PC-3 (cell line): ENCODE results near the gene WDR41. TPM values are rescaled to one million over a fixed set of nuclear protein-coding genes. Genes with fewer than 3 reads are reported as not detected.
"Not testable (repeated sequence)": the region's sequence is repeated elsewhere in the genome, so short reads cannot be mapped to it uniquely, and the experiment has no call there.

Source experiments
- ATAC-seq: fragments of 200-7000 bp; cut with Tn5 transposase; 2 replicates; pipeline ENCODE4 v1.9.1; 2020; ENCODE audit warnings: mild to moderate bottlenecking, moderate library complexity
- BruUV-seq: library from RNA; stranded (reverse); fragments of 400-500 nt; replicated peaks from 2 replicates; lab custom pipeline; 2021; lab: Mats Ljungman, UMichigan
- CTCF ChIA-PET: fragments of 300-600 bp; sonication (Branson Sonifier 250); formaldehyde crosslinking; loops from one replicate; lab custom pipeline; 2022; ENCODE audit warnings: antibody characterized with exemption; lab: Charles Lee
- POLR2A ChIA-PET: fragments of 300-600 bp; sonication (Branson Sonifier 250); formaldehyde crosslinking; loops from one replicate; lab custom pipeline; 2022; ENCODE audit warnings: antibody characterized with exemption; ENCODE audit not compliant: unreplicated experiment; lab: Charles Lee
- DNase-seq: peaks from one replicate; pipeline ENCODE4 v3.0.0-alpha.2; 2015
- H2AFZ ChIP-seq: fragments of 300-600 bp; sonication (generic); 2 replicates; pipeline ENCODE4 v1.6.0; 2016; ENCODE audit warnings: antibody characterized with exemption, low read length
- H3F3A ChIP-seq: fragments of 300-600 bp; sonication (generic); one replicate; pipeline ENCODE4 v1.6.0; 2017; ENCODE audit warnings: antibody characterized with exemption, low read length, control low read depth, mild to moderate bottlenecking; ENCODE audit not compliant: unreplicated experiment
- H3K27ac ChIP-seq: fragments of 300-600 bp; sonication (generic); 2 replicates; pipeline ENCODE4 v1.5.1; 2016; ENCODE audit warnings: mild to moderate bottlenecking, low read length
- H3K27me3 ChIP-seq: fragments of 300-600 bp; sonication (generic); 2 replicates; pipeline ENCODE4 v1.6.1; 2016; ENCODE audit warnings: low read length, mixed read lengths
- H3K36me3 ChIP-seq: fragments of 300-600 bp; sonication (generic); 2 replicates; pipeline ENCODE4 v1.6.1; 2016; ENCODE audit warnings: low read depth, mixed run types, low read length, mixed read lengths
- H3K4me1 ChIP-seq: fragments of 300-600 bp; sonication (generic); 2 replicates; pipeline ENCODE4 v1.5.1; 2016; ENCODE audit warnings: low read length; ENCODE audit not compliant: insufficient read depth
- H3K4me2 ChIP-seq: fragments of 300-600 bp; sonication (generic); 2 replicates; pipeline ENCODE4 v1.6.0; 2016; ENCODE audit warnings: low read length
- H3K4me3 ChIP-seq: fragments of 300-600 bp; sonication (generic); 2 replicates; pipeline ENCODE4 v1.5.1; 2016; ENCODE audit warnings: mild to moderate bottlenecking, low read length, mixed read lengths
- H3K79me2 ChIP-seq: fragments of 300-600 bp; sonication (generic); 2 replicates; pipeline ENCODE4 v1.6.1; 2017; ENCODE audit warnings: low read length, mixed read lengths
- H3K9ac ChIP-seq: fragments of 300-600 bp; sonication (generic); 2 replicates; pipeline ENCODE4 v1.6.0; 2016; ENCODE audit warnings: mild to moderate bottlenecking, low read length
- H3K9me2 ChIP-seq: fragments of 300-600 bp; sonication (generic); replicated peaks from 2 replicates; pipeline ENCODE4 v1.6.1; 2016; ENCODE audit warnings: mixed run types, low read length, mixed read lengths
- H3K9me3 ChIP-seq: fragments of 300-600 bp; sonication (generic); 2 replicates; pipeline ENCODE4 v1.6.1; 2016; ENCODE audit warnings: low read length, mixed read lengths
- H4K20me1 ChIP-seq: fragments of 300-600 bp; sonication (generic); 2 replicates; pipeline ENCODE4 v1.6.1; 2016; ENCODE audit warnings: low read length, mixed read lengths
- CTCF ChIP-seq: fragments of 300-600 bp; sonication (generic); conservative IDR thresholded peaks from 2 replicates; pipeline ENCODE4 v1.5.1; 2017; ENCODE audit warnings: antibody characterized with exemption, low read depth, mild to moderate bottlenecking, low read length
- EZH2 ChIP-seq: fragments of 300-600 bp; sonication (generic); IDR thresholded peaks from one replicate; pipeline ENCODE4 v1.6.1; 2017; ENCODE audit warnings: antibody characterized with exemption, mild to moderate bottlenecking, low read length; ENCODE audit not compliant: unreplicated experiment
- EZH2phosphoT487 ChIP-seq: fragments of 300-600 bp; sonication (generic); IDR thresholded peaks from 2 replicates; pipeline ENCODE4 v1.6.1; 2018; ENCODE audit warnings: mild to moderate bottlenecking, antibody characterized with exemption, low read length, borderline replicate concordance
- intact Hi-C: fragments of 100-400 bp; cut with micrococcal nuclease; formaldehyde crosslinking; loops from 2 replicates; pipeline ENCODE4 v1.9.0; 2023
- total RNA-seq: library from RNA; depleted of rRNA; stranded (reverse); fragments of >200 nt; gene quantifications from 2 replicates; pipeline ENCODE4 v1.2.3, GENCODE V29; 2014

WDR41 gene
- total RNA-seq, 1 experiment from 2014 or later: 19.5 TPM

- Histone ChIP-seq H3K36me3 (no peaks in the 10 kb centered on the region), H3K9me3 (no peaks in the 10 kb centered on the region), H3K4me2 (no peak overlapping the region), H3F3A (no peaks in the 10 kb centered on the region), H2AFZ (no peak overlapping the region), H3K4me1 (peaks cover 4% of the 10 kb centered on the region; the same call in 1 of the 2 replicates), H3K27ac (no peak overlapping the region), H3K27me3 (no peaks in the 10 kb centered on the region), H3K4me3 (no peak overlapping the region), H3K9ac (no peak overlapping the region), H4K20me1 (no peaks in the 10 kb centered on the region), H3K79me2 (peaks cover 10% of the 10 kb centered on the region), H3K9me2 (no peaks in the 10 kb centered on the region)
- TF ChIP-seq EZH2phosphoT487 (no peak), CTCF (no peak), EZH2 (no peak)
- ChIA-PET CTCF (no interaction called here), POLR2A (no interaction called here)
- DNase-seq: no peak
- no peak for ATAC-seq
- intact Hi-C loops: loop anchor here (5.0 kb wide), 3 partner anchors 283 to 628 kb away; partner anchors contain the start of genes PDE8B and ZBED3
- BruUV-seq: no TSS peak
These were observed 2.8 kb upstream of the WDR41 start for GRCh38 chr5:77494935-77495334.

- intact Hi-C loops: loop anchor here (1.0 to 5.0 kb wide), 5 partner anchors 62 to 625 kb away; partner anchors contain the start of genes PDE8B and ZBED3
- TF ChIP-seq EZH2phosphoT487 (no peak), EZH2 (no peak), CTCF (no peak)
- POLR2A ChIA-PET: interaction anchor here (0.6 kb wide), 1 partner anchor 138 kb away, joined by 5 read pairs; no protein-coding TSS in a partner anchor
- Histone ChIP-seq H3K27me3 (no peaks in the 10 kb centered on the region), H3K36me3 (no peaks in the 10 kb centered on the region), H3K27ac (no peak overlapping the region), H3F3A (no peaks in the 10 kb centered on the region), H3K9me3 (no peaks in the 10 kb centered on the region), H3K9ac (no peak overlapping the region), H2AFZ (peak overlapping the region; percentile 89; the same call in 1 of the 2 replicates), H3K79me2 (peaks cover 19% of the 10 kb centered on the region), H3K9me2 (no peaks in the 10 kb centered on the region), H3K4me3 (peak overlapping the region; percentile 81), H3K4me2 (peak overlapping the region; percentile 88), H3K4me1 (peaks cover 6% of the 10 kb centered on the region; the same call in 1 of the 2 replicates), H4K20me1 (no peaks in the 10 kb centered on the region)
- ATAC-seq: peak; percentile 6; the same call in 1 of the 2 replicates
- no peak for DNase-seq
- CTCF ChIA-PET: no interaction called here
- BruUV-seq: no TSS peak
These were observed 511 bp upstream of the WDR41 start for GRCh38 chr5:77492653-77493000.

- intact Hi-C loops: loop anchor here (5.0 kb wide), 3 partner anchors 279 to 624 kb away; partner anchors contain the start of genes PDE8B and ZBED3
- H3F3A ChIP-seq, DNase-seq, H3K27ac ChIP-seq, POLR2A ChIA-PET, H3K36me3 ChIP-seq, H4K20me1 ChIP-seq, ATAC-seq, H3K27me3 ChIP-seq, BruUV-seq, H3K9me2 ChIP-seq, H3K9me3 ChIP-seq, H3K4me1 ChIP-seq: not testable (repeated sequence)
- peak overlapping the region; percentile 81 for H3K4me3 ChIP-seq
- peak overlapping the region; percentile 89 for H2AFZ ChIP-seq
- H3K79me2 ChIP-seq: peaks cover 19% of the 10 kb centered on the region
- CTCF ChIA-PET: interaction anchor here (0.9 kb wide), 1 partner anchor 345 kb away, joined by 4 read pairs; no protein-coding TSS in a partner anchor
- H3K4me2 ChIP-seq: peak overlapping the region; percentile 88
- H3K9ac ChIP-seq: peak overlapping the region; percentile 77
These were observed 1.3 kb downstream of the WDR41 start for GRCh38 chr5:77490741-77491344.
